ENCODE measurements around the gene PDE8B.

GRCh38 chr5:77222722-77223121 is 12.2 kb downstream of the PDE8B start:
- TF ChIP-seq, protein P1, sequence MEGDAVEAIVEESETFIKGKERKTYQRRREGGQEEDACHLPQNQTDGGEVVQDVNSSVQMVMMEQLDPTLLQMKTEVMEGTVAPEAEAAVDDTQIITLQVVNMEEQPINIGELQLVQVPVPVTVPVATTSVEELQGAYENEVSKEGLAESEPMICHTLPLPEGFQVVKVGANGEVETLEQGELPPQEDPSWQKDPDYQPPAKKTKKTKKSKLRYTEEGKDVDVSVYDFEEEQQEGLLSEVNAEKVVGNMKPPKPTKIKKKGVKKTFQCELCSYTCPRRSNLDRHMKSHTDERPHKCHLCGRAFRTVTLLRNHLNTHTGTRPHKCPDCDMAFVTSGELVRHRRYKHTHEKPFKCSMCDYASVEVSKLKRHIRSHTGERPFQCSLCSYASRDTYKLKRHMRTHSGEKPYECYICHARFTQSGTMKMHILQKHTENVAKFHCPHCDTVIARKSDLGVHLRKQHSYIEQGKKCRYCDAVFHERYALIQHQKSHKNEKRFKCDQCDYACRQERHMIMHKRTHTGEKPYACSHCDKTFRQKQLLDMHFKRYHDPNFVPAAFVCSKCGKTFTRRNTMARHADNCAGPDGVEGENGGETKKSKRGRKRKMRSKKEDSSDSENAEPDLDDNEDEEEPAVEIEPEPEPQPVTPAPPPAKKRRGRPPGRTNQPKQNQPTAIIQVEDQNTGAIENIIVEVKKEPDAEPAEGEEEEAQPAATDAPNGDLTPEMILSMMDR (IDR thresholded peaks at IDR 0.05), result no peak
- no peak for TF ChIP-seq POLR2A (IDR thresholded peaks at IDR 0.05)
